ENCODE measurements around the gene UGT1A5. TPM values are rescaled to one million over a fixed set of nuclear protein-coding genes. Genes with fewer than 3 reads are reported as not detected.
"Not testable (repeated sequence)": the region's sequence is repeated elsewhere in the genome, so short reads cannot be mapped to it uniquely, and the experiment has no call there.

UGT1A5 gene
- total RNA-seq, 1 donor from 2014 or later: not detected

- intact Hi-C loops (cut with DNase I); DNase-seq (ENCODE audit: missing footprints); ATAC-seq: not testable (repeated sequence)
These were observed 24.4 kb downstream of the UGT1A5 start for GRCh38 chr2:233736868-233737653.

GRCh38 chr2:233740870-233741269, 28.2 kb downstream of the UGT1A5 start:
- intact Hi-C loops (cut with DNase I): no loop called here
- no peak for DNase-seq (ENCODE audit: missing footprints)
- no peak for ATAC-seq

- ATAC-seq (no peak), DNase-seq (ENCODE audit: missing footprints) (peak; percentile 58)
- intact Hi-C loops (cut with DNase I): no loop called here
These were observed 31.0 kb downstream of the UGT1A5 start for GRCh38 chr2:233743464-233744259.

GRCh38 chr2:233745073-233745755, 32.5 kb downstream of the UGT1A5 start:
- intact Hi-C loops (cut with DNase I): no loop called here
- no peak for ATAC-seq

GRCh38 chr2:233745838-233746237, 33.1 kb downstream of the UGT1A5 start:
- intact Hi-C loops (cut with DNase I); DNase-seq (ENCODE audit: missing footprints); ATAC-seq: not testable (repeated sequence)

More at GRCh38 chr2:233745073-233745755, 32.5 kb downstream of the UGT1A5 start:
- no peak for DNase-seq (ENCODE audit: missing footprints)

GRCh38 chr2:233746475-233747282, 34.0 kb downstream of the UGT1A5 start:
- ATAC-seq: no peak
- DNase-seq (ENCODE audit: missing footprints): no peak
- intact Hi-C loops (cut with DNase I): no loop called here

GRCh38 chr2:233747283-233747544, 34.5 kb downstream of the UGT1A5 start:
- ATAC-seq: no peak
- no peak for DNase-seq (ENCODE audit: missing footprints)
- intact Hi-C loops (cut with DNase I): no loop called here

GRCh38 chr2:233750689-233751088, 38.0 kb downstream of the UGT1A5 start:
- DNase-seq (ENCODE audit: missing footprints); intact Hi-C loops (cut with DNase I); ATAC-seq: not testable (repeated sequence)

GRCh38 chr2:233751212-233752009, 38.7 kb downstream of the UGT1A5 start:
- DNase-seq (ENCODE audit: missing footprints); intact Hi-C loops (cut with DNase I): not testable (repeated sequence)

GRCh38 chr2:233754872-233755611, 42.3 kb downstream of the UGT1A5 start:
- intact Hi-C loops (cut with DNase I): no loop called here
- ATAC-seq (no peak), DNase-seq (ENCODE audit: missing footprints) (no peak)

More at GRCh38 chr2:233751212-233752009, 38.7 kb downstream of the UGT1A5 start:
- not testable (repeated sequence) for ATAC-seq

GRCh38 chr2:233756429-233757081, 43.8 kb downstream of the UGT1A5 start:
- DNase-seq (ENCODE audit: missing footprints): no peak
- intact Hi-C loops (cut with DNase I): no loop called here
- ATAC-seq: no peak

- intact Hi-C loops (cut with DNase I): no loop called here
- DNase-seq (ENCODE audit: missing footprints) (no peak), ATAC-seq (no peak)
These were observed 45.4 kb downstream of the UGT1A5 start for GRCh38 chr2:233758141-233758540.

GRCh38 chr2:233758849-233759248, 46.1 kb downstream of the UGT1A5 start:
- DNase-seq (ENCODE audit: missing footprints) (no peak), ATAC-seq (no peak)
- intact Hi-C loops (cut with DNase I): no loop called here

- no peak for ATAC-seq
- intact Hi-C loops (cut with DNase I): no loop called here
- DNase-seq (ENCODE audit: missing footprints): no peak
These were observed 47.3 kb downstream of the UGT1A5 start, which contains the start of gene UGT1A1 for GRCh38 chr2:233760043-233760442. Gene UGT1A1, plus strand, starts transcription at chr2:233760270. Its CDS starts 18 bp downstream, at chr2:233760288.

GRCh38 chr2:233761040-233761769, 48.5 kb downstream of the UGT1A5 start:
- intact Hi-C loops (cut with DNase I): no loop called here

GRCh38 chr2:233764264-233764663, 51.6 kb downstream of the UGT1A5 start:
- intact Hi-C loops (cut with DNase I): no loop called here
- ATAC-seq: no peak
- DNase-seq (ENCODE audit: missing footprints): no peak

More at GRCh38 chr2:233761040-233761769, 48.5 kb downstream of the UGT1A5 start:
- ATAC-seq: no peak
- DNase-seq (ENCODE audit: missing footprints): no peak

Data from Right ventricle myocardium inferior (tissue), 1 donor.